ENCODE data around the gene SMYD3.

Gene SMYD3

DNA sequence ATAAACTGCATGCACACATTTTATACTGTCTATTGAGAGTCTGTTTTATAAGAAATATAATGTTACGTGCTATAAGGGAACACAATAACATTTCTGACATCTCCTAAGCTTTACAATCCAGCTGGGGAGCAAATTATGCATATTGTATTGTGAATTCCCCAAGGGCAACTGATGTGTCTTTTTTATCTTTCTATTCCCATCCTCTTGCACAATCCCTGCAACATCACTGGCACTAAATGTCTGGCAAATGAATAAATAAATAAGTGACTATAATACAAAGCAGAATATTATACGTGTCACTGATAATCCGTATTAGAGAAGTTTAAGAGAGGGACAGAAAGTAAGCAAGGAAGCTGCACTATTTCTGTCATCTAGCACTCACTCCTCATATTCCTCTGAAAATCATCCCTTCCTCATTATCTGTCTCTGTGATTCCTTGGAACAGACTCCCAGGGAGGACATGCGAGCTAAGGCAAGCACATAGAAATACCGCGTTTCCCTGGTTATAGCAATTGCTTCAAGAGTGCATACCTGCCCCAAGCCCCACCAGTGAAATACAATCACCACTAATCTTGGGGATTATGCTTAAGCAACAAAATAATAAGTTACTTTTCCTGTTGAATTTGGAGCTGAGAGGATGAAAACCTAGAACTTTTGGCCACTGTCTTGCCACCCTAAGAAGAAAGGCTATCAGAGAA lies 205.4 kb downstream of the SMYD3 start:
- DNase-seq, result no peak

DNA sequence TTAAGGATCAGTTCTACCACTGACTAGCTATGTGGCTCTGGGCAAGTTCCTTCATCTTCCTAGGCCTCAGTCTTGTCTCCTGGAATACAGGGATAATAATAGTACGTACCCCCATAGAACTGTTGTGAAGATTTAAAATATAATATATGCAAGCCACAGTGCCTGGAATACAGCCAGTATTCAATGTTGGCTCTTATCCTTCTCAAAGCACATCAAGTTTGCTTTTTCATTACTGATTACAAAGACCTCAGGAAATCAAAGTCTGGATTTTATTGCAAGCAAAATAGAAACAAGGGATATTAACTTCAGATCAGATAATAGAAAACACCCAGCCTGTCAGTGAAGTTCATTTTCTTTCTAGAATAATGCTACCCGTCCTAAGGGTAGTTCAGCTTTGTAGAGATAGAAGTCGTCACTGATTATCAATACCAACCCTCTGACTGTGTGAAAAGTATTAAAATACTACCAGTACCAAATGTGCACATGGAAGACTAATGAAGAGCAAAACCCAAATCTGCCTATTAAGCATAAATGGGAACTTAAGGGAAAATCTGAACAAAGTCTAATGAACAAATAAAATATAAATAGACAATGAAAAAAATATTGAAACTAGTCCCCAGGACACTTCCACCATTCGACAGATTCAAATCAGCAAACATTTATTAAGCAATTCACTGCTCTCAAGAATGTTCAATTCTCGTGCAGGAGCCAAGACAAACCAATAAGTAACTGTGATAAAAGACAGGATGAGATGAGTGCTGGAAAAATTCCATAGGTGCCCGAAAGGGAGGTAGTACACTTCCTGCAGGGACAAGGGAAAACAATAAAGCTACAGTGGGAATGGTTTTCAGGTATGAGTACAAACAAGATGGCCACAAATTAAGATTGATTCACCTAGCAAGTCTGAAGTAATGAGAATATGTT lies 206.2 kb downstream of the SMYD3 start:
- no peak for DNase-seq

DNA sequence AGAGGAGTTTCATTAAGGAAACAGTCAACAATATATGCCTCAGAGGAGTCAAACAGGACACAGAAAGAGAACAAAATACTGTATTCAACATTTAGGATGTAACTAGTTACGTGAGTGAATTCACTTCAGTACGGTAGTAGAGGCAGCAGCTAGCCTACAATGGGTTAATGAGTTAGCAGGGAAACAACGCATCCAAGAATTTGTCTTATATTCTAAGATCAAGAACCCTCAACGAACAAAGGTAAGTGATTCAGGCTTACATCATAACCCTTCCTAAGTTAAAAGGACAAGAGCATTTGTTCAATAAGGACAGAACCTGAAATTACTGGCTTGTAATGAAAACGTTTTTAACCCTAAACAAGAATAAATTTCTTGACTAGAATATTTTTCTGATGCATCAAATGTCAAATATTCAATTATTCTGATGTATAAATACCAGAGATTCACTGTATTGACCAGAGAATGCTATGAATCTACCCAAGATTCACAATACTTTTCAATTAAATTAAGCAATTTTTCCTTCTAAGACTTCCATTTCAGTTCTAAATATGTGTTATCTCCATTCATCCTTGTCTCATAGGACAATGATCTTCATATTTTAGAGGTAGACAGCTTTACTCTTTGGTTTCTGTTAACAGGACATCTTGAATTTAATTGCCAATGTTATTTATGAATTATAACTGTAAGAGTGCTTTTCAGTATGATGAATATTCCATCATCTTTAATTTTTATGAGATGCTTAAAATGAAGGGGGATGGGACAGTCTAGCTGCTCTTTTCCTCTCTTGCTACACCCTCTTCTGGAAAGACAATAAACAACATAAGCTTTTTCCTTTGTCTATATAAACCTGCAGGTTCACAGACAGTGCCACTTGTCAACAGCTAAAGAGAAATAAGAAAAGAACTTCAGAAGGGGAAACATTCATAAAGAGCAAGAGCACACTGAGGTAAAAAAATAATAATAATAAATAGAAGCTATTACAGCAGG lies 209.5 kb downstream of the SMYD3 start:
- no peak for DNase-seq

DNA sequence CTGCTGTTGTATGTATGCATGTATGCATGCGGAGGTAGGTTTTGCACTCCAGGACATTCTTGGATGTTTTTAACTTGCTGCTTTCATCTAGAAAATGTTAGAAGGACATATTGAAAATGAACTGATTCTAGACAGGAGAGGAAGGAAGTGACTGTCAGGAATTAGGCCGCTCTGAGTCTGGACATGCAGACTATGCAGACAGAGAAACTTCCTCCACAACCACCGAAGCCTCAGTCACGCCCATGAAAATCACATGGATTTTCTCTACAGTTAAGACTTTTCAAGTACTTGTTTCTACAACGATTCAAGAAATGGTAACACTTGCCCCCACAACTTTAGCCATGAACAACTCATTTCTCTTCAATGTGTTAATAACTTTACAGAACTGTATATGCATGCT lies 211.1 kb downstream of the SMYD3 start:
- no peak for DNase-seq

DNA sequence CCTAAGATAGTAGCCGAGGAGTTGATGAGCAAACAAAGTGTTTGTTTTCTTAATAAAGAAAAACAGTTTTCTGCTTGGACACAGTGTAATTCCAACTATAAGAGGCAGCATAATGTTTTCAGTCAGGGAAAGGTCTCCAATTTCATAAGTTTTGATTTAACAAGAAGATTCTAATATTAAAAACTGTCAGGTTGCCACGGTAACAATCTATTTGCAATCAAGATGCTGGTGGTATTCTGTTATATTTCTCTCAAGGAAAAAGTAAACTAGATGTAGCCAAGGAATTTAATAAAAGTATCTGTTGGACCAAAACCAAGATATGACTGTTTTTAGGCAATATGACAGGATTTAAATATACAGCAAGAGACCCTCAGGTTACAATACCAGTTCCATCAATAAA lies 211.7 kb downstream of the SMYD3 start:
- no peak for DNase-seq

DNA sequence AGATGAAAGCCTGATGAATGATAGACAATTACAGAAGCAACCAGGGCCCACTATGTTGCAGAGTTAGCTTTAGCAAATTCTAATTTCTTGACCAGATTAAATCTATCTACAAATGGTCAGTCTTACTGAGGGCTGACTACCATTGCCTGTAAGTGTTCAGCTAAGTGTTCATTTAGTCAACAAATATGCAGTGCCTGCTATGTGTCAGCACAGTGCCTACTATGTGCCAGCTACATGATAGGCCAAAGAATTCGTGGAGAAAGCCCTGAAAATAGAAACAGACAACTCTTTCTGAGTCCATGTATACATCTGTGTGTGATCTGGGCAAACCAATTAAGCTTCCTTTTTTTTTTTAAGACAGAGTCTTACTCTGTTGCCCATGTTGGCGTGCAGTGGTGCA lies 212.8 kb downstream of the SMYD3 start:
- DNase-seq, result no peak

DNA sequence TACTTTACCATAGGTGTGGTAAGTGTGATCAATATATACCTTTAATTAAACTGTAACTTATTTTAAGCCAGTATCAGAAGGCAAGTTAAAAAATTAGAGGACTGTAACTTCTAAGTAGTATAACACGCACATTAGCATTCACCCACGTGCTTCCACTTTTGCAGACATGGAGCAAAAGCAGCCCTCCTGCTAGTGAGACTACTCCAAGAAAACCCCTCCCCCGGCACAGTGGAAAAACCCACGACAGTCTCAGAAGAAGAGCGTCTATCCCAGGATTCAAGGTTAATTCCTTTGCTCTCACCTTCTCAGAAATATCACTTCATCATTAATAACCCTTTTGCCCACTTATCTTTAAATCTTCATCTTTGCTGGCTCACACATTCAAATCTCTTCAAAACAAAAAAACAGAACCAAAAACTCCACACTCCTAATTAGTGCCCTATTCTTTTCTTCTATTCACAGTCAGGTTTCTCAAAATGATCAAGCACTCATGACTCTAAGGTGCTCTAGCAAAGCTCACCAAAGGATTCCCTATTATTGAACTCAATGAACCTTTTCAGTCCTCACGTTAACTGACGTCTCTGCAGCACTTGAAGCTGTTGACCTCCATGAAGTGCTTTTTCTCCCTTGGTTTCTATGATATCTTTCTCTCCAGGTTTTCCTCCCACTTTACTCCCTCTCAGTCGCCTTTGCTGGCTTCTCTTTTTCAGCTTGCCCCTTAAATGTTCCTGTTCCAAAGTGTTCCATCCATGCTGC lies 213.5 kb downstream of the SMYD3 start:
- no peak for DNase-seq

DNA sequence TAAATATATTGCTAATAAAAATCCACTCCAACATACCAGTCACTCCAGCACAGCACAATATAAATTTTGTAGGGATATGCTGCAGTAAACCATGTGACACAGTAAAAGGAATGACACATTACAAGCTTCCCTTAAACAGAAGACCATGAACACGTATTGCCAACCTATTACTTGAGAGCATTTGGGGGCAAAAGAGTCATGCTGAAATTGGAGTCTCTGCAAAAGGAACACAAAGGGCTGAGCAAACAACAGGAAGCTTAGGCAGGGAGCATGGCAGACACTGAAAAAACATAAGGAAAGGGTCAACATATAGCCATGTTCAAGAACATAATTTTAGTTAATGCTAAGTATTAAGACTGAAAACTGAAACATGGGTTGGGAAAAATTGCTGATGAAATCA lies 214.5 kb downstream of the SMYD3 start:
- DNase-seq, result no peak

DNA sequence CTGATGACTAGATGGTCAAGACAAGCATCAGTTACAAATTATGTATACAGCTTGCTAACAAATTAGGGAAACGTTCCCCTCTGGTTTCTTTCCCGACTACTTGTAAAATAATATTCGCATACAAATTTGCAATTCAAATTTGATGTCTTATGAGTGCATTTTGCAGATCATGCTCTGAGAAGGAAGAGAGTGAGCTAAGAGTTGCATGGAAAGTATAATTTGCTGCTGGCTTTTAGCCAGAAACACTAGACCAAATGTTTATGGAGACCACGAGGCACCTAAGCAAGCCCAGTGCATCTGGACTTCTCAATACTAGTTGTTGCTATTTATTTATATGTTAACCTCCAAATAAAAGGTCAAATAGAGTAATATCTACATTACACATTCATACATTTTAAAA lies 216.0 kb downstream of the SMYD3 start:
- no peak for DNase-seq

DNA sequence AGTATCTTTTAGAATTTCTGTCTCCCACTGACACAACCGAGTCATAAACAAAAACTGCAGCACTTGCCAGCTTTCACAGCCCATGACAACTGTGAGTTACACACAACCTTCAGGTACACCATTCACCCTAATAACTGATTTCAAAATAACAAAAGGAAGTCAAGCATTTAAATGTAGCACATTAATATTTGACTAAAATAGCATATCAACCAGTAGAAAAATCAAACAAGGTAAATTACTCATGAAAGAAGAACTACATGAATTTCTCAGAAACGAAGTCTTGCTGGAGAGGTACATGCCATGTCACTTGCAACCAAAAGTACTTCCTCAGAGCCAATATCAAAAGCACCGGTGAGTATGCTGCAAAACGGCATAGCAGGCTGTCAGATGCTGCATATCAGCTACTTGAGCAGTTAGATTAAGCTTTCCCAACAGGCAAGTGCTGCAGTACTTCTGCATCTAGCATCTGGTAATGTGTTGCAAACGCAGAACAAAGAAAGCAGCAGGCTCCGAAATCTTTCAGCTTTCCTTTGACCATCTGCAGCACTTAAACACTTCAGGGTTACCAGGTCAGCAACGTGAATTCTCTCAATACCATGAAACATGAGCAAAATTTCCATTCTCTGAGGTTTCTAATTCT lies 223.2 kb downstream of the SMYD3 start:
- DNase-seq, result no peak

DNA sequence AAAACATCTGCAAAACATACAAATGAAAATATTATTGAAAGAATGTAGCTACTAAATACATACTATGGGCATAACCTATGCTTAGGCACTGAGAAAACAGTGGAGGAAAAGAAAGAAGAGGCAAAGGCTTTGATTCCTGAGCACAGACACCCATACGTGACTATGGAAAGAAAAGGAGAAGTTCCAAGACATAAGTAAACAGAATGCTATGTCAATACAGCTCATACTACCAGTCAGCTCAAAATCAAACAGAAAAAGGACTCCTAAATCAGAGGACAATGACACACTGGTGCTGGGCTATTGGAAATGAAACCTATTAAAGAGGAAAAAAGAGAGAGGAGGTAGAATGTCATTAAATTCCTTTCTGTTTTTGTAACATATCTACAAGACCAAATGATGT lies 225.4 kb downstream of the SMYD3 start:
- no peak for DNase-seq

DNA sequence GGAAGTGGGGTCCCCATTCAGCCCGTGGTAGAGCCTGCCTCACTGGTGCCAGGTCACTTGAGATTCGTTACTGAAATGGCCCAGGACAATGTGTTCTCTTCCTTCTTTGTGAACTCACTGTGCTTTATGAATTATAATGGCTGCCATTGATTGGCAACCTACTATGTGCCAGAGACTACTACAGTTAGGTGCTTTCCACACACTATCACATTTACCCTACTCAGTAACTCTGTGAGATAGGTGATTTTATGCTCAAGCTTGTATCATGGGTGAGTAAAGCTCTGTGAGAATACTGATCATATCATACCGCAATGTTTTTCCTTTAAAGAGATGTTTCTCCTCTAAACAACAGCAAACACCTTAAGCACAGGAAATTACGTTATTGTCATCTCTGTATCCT lies 225.9 kb downstream of the SMYD3 start:
- DNase-seq, result no peak

DNA sequence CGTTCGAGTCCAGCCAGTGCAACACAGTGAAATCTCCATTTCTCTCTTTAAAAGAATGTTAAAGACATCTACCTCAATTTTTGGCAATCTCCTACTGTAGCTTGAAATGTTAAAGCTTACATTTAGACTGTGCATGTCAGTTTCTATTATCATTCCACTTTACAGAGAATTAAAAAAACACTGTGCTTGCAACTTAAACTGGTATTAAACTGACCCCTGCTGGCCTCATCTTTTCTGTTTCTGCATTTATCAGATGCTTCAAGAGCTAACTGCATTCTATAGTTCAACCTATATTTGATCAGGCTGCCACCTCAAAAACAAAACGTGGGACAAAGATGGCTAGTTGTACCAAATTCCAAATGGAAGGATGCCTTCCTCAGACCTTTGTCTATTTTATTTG lies 226.5 kb downstream of the SMYD3 start:
- DNase-seq, result no peak

DNA sequence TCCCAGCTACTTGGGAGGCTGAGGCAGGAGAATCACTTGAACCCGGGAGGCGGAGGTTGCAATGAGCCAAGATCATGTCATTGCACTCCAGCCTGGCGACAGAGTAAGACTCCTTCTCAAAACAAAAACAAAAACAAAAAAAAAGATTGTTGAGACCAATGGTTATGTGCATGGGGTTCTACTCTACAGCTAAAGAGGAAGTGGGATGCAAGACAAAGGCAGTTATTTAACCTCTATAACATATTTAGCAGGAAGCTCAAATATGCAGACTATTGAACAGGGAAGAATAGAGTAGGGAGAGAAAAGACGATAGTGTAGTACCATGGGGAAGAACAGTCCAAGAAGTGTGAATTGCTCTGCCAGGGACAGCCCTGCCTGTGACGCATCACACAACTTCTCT lies 227.7 kb downstream of the SMYD3 start:
- DNase-seq, result no peak

DNA sequence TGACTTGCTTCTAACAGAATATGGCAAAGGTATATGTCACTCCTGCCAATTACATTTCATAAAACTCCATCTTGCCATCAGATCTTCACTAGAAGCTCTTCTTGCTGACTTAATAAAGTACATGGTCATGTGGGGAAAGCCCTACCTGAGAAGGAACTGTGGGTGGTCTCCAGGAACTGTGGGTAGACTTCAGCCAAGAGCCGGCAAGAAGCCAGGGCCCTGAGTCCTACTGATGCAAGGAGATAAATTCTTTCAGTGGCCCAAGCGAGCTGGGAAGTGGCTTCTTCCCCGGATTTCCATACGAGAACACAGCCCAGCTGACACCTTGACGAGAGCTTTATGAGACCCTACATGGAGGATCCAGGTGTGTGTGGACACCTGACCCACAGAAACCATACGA lies 228.7 kb downstream of the SMYD3 start:
- no peak for DNase-seq

DNA sequence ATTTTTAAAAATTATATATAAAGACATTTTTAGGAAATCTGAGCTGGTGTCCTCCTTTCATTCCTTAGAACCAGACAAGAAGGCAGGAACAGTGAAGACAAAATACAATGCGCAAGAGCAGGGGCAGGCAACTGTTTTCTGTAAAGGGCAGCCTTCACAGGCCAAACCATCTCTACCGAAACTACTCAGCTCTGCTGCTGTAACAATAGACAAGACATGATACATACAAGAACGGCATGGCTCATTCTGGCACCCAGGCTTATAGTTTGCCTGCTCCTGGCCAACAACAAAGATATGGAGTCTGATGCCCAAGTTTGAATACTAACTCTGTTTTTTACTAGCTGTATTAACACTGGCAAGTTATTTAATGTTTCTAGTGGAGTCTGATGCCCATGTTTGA lies 232.0 kb downstream of the SMYD3 start:
- DNase-seq, result no peak

DNA sequence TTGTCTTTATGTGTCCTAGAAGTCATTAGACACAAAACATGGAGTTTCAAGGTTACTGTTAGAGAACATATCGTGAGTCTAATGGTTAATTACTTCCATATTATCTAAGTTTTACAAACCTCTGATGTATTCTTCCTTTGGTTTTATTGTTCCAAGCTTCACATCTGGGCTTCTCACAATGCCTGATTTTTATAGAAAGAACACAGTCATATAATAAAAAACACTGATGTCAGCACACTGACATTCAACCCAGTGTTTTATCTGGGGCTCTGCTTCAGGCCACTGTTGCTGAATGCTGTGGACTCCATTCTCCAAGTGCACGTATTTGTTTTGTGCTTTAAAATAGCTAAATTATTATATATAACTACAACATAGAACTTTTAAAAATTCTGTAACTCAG lies 232.9 kb downstream of the SMYD3 start:
- DNase-seq, result no peak

DNA sequence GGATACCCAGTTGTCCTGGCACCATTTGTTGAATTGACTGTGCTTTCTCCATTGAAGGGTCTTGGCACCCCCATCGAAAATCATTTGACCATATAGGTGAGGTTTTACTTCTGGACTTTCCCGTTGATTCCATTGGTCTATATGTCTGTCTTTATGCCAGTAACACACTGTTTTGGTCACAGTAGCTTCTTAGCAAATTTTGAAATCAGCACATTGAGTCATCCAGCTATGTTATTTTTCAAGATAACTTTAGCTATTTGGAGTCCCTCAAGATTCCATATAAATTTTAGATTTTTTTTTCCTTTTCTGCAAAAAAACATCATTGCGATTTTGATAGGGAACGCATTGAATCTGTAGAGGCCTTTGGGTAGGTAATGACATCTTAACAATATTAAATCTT lies 235.6 kb downstream of the SMYD3 start:
- DNase-seq, result no peak

DNA sequence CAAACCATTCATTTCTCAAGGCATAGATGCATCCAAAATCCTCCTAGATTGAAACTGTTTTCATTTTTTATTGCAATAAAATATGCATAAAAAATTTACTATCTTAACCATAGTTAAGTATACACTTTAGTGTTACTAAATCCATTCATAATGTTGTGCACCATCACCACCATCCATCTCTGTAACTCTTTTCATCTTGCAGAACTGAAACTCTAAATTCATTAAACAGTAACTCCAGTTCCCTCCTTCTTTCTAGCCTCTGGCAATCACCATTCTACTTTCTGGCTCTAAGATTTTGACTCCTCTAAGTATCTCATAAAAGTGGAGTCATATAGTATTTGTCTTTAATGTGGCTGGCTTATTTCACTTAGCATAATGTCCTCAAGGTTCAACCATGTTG lies 236.8 kb downstream of the SMYD3 start:
- no peak for DNase-seq

DNA sequence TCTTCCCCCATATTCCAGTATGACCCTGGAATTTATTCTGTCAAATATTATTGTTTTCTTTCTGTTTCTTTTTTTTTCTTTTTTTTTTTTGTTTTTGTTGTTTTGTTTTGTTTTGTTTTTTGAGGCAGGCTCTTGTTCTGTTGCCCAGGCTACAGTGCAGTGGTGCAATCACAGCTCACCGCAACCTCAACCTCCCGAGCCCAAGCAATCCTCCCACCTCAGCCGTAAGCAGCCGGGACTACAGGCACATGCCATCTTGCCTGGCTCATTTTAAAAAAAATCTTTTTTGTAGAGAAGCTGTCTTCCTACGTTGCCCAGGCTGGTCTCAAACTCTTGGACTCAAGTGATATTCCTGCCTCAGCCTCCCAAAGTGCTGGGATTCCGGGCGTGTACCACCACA lies 237.6 kb downstream of the SMYD3 start:
- DNase-seq, result no peak

DNA sequence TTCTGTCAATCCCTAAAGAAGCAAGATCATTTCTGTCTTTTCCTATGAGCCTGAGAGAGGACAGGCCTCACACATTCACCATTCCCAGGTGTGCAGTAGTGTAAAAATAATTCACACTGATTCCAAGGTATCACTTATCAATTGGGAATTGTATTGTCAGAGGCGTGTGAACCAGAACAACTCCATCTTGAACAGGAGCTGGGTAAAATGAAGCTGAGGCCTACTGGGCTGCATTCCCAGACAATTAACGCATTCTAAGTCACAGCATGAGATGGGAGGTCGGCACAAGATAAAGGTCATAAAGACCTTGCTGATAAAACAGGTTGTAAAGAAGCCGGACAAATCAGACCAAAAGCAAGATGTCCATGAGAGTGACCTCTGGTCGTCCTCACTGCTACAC lies 239.2 kb downstream of the SMYD3 start:
- DNase-seq, result no peak

DNA sequence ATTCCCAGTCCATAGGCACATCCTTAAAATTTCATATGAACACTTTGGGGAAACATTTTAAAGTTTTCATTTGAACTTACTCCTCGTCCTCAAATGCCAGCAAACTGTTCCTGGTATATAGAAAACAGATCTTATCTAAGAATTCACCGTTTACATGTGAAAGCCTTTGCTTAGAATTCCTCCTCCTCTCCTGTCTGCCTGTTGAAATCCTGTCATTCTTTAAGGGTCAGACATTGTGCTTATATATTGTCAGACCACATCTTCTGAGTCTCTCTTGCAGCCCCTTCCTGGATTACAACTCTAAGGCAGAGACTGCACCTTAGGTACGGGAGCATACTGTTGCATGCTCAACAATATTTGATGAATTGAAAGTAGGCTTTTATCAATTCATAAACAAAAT lies 239.7 kb downstream of the SMYD3 start:
- no peak for DNase-seq

All from GOT3 (cell line).